Erythroblast (primary cell): ENCODE measurements around the gene SAMHD1.
"Not testable (repeated sequence)": the region's sequence is repeated elsewhere in the genome, so short reads cannot be mapped to it uniquely, and the experiment has no call there.

Experiments used
- DNase-seq, 2 experiments: peaks; one replicate each; lab custom pipeline; 2025; lab: John Stamatoyannopoulos, UW
- GATA1 ChIP-seq: IDR thresholded peaks from 2 replicates; pipeline ENCODE4 v1.6.1; 2011; ENCODE audit warnings: low read depth, mild to moderate bottlenecking, control low read depth, low read length, moderate library complexity
- POLR2A ChIP-seq: IDR thresholded peaks from 2 replicates; pipeline ENCODE4 v1.6.1; 2011; ENCODE audit warnings: mild to moderate bottlenecking, low read length

SAMHD1 gene

GRCh38 chr20:36880741-36881250 lies 70.7 kb downstream of the SAMHD1 start:
- DNase-seq, result no peak
- TF ChIP-seq POLR2A, result no peak
- TF ChIP-seq GATA1, result no peak

GRCh38 chr20:36878941-36879340 lies 72.6 kb downstream of the SAMHD1 start:
- no peak for DNase-seq
- no peak for TF ChIP-seq POLR2A
- no peak for TF ChIP-seq GATA1

GRCh38 chr20:36876473-36876833 lies 75.1 kb downstream of the SAMHD1 start:
- DNase-seq, result no peak
- TF ChIP-seq POLR2A (no peak), GATA1 (no peak)

- DNase-seq, result no peak
- TF ChIP-seq GATA1 (no peak), POLR2A (no peak)
Measured at GRCh38 chr20:36875702-36876472, 75.6 kb downstream of the SAMHD1 start, which contains the start of gene TLDC2. Gene TLDC2, plus strand, starts transcription at chr20:36876138. Its CDS starts 37 bp downstream, at chr20:36876175.

- DNase-seq, result not testable (repeated sequence)
Measured at GRCh38 chr20:36875093-36875492, 76.4 kb downstream of the SAMHD1 start.

- no peak for TF ChIP-seq POLR2A
- TF ChIP-seq GATA1, result no peak
- peak; percentile 11 to 30 for DNase-seq
Measured at GRCh38 chr20:36873498-36874189, 77.9 kb downstream of the SAMHD1 start.

GRCh38 chr20:36872852-36873251 lies 78.7 kb downstream of the SAMHD1 start:
- no peak for TF ChIP-seq POLR2A
- no peak for TF ChIP-seq GATA1
- DNase-seq, result peak; percentile 12 to 49

- TF ChIP-seq GATA1 (no peak), POLR2A (no peak)
- no peak for DNase-seq
Measured at GRCh38 chr20:36871640-36872570, 79.6 kb downstream of the SAMHD1 start.

GRCh38 chr20:36866681-36867495 lies 84.6 kb downstream of the SAMHD1 start:
- no peak for DNase-seq
- TF ChIP-seq GATA1, result no peak
- TF ChIP-seq POLR2A, result no peak

GRCh38 chr20:36866164-36866563 lies 85.3 kb downstream of the SAMHD1 start:
- TF ChIP-seq GATA1, result no peak
- TF ChIP-seq POLR2A, result no peak
- DNase-seq, result no peak

- no peak for DNase-seq
- TF ChIP-seq POLR2A (no peak), GATA1 (no peak)
Measured at GRCh38 chr20:36865861-36866149, 85.7 kb downstream of the SAMHD1 start.

GRCh38 chr20:36865076-36865860 lies 86.2 kb downstream of the SAMHD1 start:
- TF ChIP-seq POLR2A (no peak), GATA1 (no peak)
- DNase-seq, result no peak
